Measurements from ENCODE around the gene LONRF2.

DNA sequence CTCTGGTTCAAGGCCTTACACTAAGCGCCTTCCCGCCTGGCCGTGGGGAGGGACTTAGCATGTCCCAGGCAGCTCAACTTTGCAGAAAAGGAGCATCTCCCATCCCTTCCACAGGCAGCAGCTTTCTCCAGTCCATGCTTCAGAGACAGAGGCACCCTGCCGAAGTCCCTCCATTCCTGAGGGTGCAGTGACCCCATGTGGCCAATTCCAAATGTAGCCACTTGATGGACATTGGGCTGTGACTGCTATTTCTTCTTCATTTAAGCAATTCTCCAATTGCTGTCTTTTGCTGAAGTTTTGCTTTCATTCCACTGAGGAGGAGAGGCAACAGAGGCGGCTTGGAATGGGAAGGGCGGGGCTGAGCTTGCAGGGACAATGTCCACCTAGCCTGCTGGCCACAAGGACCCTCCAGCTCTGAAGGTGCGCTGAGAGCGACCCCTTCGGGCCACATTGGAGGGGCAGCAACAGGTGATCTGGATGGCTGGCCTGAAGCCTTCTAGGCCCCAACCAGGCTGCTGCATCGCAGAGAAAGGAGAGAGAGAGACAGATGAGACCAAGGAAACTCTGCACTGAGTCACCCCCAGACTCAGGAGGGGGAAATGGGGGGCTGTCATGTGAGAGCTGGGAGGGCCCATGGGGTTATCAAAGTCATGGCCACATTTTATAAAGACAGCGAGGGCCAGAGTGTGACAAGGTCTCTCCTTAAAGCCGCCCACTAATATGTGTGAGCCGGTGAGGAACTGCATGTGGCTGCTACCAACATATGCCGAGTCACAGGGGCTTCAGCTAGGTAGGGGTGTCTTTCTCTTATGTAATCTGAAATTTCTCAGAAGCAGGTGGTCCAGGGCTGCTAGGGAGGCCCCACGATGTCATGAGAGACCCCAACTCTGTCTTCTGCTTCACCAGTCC is 61.3 kb downstream of the LONRF2 start:
- TF ChIP-seq, protein P1, sequence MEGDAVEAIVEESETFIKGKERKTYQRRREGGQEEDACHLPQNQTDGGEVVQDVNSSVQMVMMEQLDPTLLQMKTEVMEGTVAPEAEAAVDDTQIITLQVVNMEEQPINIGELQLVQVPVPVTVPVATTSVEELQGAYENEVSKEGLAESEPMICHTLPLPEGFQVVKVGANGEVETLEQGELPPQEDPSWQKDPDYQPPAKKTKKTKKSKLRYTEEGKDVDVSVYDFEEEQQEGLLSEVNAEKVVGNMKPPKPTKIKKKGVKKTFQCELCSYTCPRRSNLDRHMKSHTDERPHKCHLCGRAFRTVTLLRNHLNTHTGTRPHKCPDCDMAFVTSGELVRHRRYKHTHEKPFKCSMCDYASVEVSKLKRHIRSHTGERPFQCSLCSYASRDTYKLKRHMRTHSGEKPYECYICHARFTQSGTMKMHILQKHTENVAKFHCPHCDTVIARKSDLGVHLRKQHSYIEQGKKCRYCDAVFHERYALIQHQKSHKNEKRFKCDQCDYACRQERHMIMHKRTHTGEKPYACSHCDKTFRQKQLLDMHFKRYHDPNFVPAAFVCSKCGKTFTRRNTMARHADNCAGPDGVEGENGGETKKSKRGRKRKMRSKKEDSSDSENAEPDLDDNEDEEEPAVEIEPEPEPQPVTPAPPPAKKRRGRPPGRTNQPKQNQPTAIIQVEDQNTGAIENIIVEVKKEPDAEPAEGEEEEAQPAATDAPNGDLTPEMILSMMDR (IDR thresholded peaks at IDR 0.05 in 2 of 3, conservative IDR thresholded peaks at IDR 0.05 in 1 of 3; ENCODE audit: borderline replicate concordance in 1 of 3, insufficient read depth in 1 of 3, low read depth in 2 of 3, low read length in 2 of 3) = peak; percentile 45 to 63 (median 56); a peak in 5 of 6 replicates
- TF ChIP-seq RAD21 (IDR thresholded peaks at IDR 0.05; ENCODE audit: low read depth) = peak; percentile 82
- TF ChIP-seq POLR2AphosphoS5 (IDR thresholded peaks at IDR 0.05; ENCODE audit: low read depth, low read length) = no peak
- TF ChIP-seq, protein P2, sequence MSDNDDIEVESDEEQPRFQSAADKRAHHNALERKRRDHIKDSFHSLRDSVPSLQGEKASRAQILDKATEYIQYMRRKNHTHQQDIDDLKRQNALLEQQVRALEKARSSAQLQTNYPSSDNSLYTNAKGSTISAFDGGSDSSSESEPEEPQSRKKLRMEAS (IDR thresholded peaks at IDR 0.05) = no peak
- TF ChIP-seq ELF1 (IDR thresholded peaks at IDR 0.05; ENCODE audit: borderline replicate concordance, low read depth) = no peak
- TF ChIP-seq POLR2A (IDR thresholded peaks at IDR 0.05; ENCODE audit: borderline replicate concordance, extremely low read depth, insufficient read depth, insufficient read length) = no peak
- TF ChIP-seq, protein P3, sequence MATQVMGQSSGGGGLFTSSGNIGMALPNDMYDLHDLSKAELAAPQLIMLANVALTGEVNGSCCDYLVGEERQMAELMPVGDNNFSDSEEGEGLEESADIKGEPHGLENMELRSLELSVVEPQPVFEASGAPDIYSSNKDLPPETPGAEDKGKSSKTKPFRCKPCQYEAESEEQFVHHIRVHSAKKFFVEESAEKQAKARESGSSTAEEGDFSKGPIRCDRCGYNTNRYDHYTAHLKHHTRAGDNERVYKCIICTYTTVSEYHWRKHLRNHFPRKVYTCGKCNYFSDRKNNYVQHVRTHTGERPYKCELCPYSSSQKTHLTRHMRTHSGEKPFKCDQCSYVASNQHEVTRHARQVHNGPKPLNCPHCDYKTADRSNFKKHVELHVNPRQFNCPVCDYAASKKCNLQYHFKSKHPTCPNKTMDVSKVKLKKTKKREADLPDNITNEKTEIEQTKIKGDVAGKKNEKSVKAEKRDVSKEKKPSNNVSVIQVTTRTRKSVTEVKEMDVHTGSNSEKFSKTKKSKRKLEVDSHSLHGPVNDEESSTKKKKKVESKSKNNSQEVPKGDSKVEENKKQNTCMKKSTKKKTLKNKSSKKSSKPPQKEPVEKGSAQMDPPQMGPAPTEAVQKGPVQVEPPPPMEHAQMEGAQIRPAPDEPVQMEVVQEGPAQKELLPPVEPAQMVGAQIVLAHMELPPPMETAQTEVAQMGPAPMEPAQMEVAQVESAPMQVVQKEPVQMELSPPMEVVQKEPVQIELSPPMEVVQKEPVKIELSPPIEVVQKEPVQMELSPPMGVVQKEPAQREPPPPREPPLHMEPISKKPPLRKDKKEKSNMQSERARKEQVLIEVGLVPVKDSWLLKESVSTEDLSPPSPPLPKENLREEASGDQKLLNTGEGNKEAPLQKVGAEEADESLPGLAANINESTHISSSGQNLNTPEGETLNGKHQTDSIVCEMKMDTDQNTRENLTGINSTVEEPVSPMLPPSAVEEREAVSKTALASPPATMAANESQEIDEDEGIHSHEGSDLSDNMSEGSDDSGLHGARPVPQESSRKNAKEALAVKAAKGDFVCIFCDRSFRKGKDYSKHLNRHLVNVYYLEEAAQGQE (IDR thresholded peaks at IDR 0.05; ENCODE audit: low read depth) = no peak

All from HCT116 (cell line).